ENCODE results near the gene AUTS2. TPM values are rescaled to one million over a fixed set of nuclear protein-coding genes. Genes with fewer than 3 reads are reported as not detected.

Gene AUTS2
- total RNA-seq, 1 experiment from 2014 or later: 0.11 TPM

GRCh38 chr7:70660819-70661191, 1062.5 kb downstream of the AUTS2 start:
- DNase-seq (ENCODE audit: low read depth, low spot score): no peak
- in situ Hi-C loops (cut with HindIII; ENCODE audit: low pct_unique_long_range_greater_than_20kb, low sequenced_read_pairs): no loop called here

- in situ Hi-C loops (cut with HindIII; ENCODE audit: low pct_unique_long_range_greater_than_20kb, low sequenced_read_pairs): no loop called here
- no peak for DNase-seq (ENCODE audit: low read depth, low spot score)
Observed at GRCh38 chr7:70663680-70664079, 1065.4 kb downstream of the AUTS2 start.

- DNase-seq (ENCODE audit: low read depth, low spot score): no peak
- in situ Hi-C loops (cut with HindIII; ENCODE audit: low pct_unique_long_range_greater_than_20kb, low sequenced_read_pairs): no loop called here
Observed at GRCh38 chr7:70665997-70666396, 1067.7 kb downstream of the AUTS2 start.

- in situ Hi-C loops (cut with HindIII; ENCODE audit: low pct_unique_long_range_greater_than_20kb, low sequenced_read_pairs): no loop called here
- no peak for DNase-seq (ENCODE audit: low read depth, low spot score)
Observed at GRCh38 chr7:70667406-70667805, 1069.1 kb downstream of the AUTS2 start.

- no peak for DNase-seq (ENCODE audit: low read depth, low spot score)
- in situ Hi-C loops (cut with HindIII; ENCODE audit: low pct_unique_long_range_greater_than_20kb, low sequenced_read_pairs): no loop called here
Observed at GRCh38 chr7:70668606-70669358, 1070.5 kb downstream of the AUTS2 start.

GRCh38 chr7:70669854-70670253, 1071.6 kb downstream of the AUTS2 start:
- in situ Hi-C loops (cut with HindIII; ENCODE audit: low pct_unique_long_range_greater_than_20kb, low sequenced_read_pairs): no loop called here
- DNase-seq (ENCODE audit: low read depth, low spot score): no peak

- no peak for DNase-seq (ENCODE audit: low read depth, low spot score)
- in situ Hi-C loops (cut with HindIII; ENCODE audit: low pct_unique_long_range_greater_than_20kb, low sequenced_read_pairs): no loop called here
Observed at GRCh38 chr7:70670288-70670687, 1072.0 kb downstream of the AUTS2 start.

- in situ Hi-C loops (cut with HindIII; ENCODE audit: low pct_unique_long_range_greater_than_20kb, low sequenced_read_pairs): no loop called here
Observed at GRCh38 chr7:70673778-70674570, 1075.7 kb downstream of the AUTS2 start.

GRCh38 chr7:70674571-70675010, 1076.3 kb downstream of the AUTS2 start:
- no peak for DNase-seq (ENCODE audit: low read depth, low spot score)
- in situ Hi-C loops (cut with HindIII; ENCODE audit: low pct_unique_long_range_greater_than_20kb, low sequenced_read_pairs): no loop called here

More at GRCh38 chr7:70673778-70674570, 1075.7 kb downstream of the AUTS2 start:
- no peak for DNase-seq (ENCODE audit: low read depth, low spot score)

- DNase-seq (ENCODE audit: low read depth, low spot score): no peak
- in situ Hi-C loops (cut with HindIII; ENCODE audit: low pct_unique_long_range_greater_than_20kb, low sequenced_read_pairs): no loop called here
Observed at GRCh38 chr7:70676243-70676642, 1078.0 kb downstream of the AUTS2 start.

- DNase-seq (ENCODE audit: low read depth, low spot score): no peak
- in situ Hi-C loops (cut with HindIII; ENCODE audit: low pct_unique_long_range_greater_than_20kb, low sequenced_read_pairs): no loop called here
Observed at GRCh38 chr7:70678621-70679251, 1080.5 kb downstream of the AUTS2 start.

- in situ Hi-C loops (cut with HindIII; ENCODE audit: low pct_unique_long_range_greater_than_20kb, low sequenced_read_pairs): no loop called here
- DNase-seq (ENCODE audit: low read depth, low spot score): no peak
Observed at GRCh38 chr7:70679661-70680060, 1081.4 kb downstream of the AUTS2 start.

- in situ Hi-C loops (cut with HindIII; ENCODE audit: low pct_unique_long_range_greater_than_20kb, low sequenced_read_pairs): no loop called here
- no peak for DNase-seq (ENCODE audit: low read depth, low spot score)
Observed at GRCh38 chr7:70680306-70680705, 1082.0 kb downstream of the AUTS2 start.

- DNase-seq (ENCODE audit: low read depth, low spot score): no peak
- in situ Hi-C loops (cut with HindIII; ENCODE audit: low pct_unique_long_range_greater_than_20kb, low sequenced_read_pairs): no loop called here
Observed at GRCh38 chr7:70680743-70681468, 1082.6 kb downstream of the AUTS2 start.

- DNase-seq (ENCODE audit: low read depth, low spot score): no peak
- in situ Hi-C loops (cut with HindIII; ENCODE audit: low pct_unique_long_range_greater_than_20kb, low sequenced_read_pairs): no loop called here
Observed at GRCh38 chr7:70681469-70682350, 1083.4 kb downstream of the AUTS2 start.

- DNase-seq (ENCODE audit: low read depth, low spot score): no peak
- in situ Hi-C loops (cut with HindIII; ENCODE audit: low pct_unique_long_range_greater_than_20kb, low sequenced_read_pairs): no loop called here
Observed at GRCh38 chr7:70684173-70684572, 1085.9 kb downstream of the AUTS2 start.

GRCh38 chr7:70693321-70693685, 1095.0 kb downstream of the AUTS2 start:
- in situ Hi-C loops (cut with HindIII; ENCODE audit: low pct_unique_long_range_greater_than_20kb, low sequenced_read_pairs): no loop called here
- DNase-seq (ENCODE audit: low read depth, low spot score): no peak
